GM15510 (cell line): Measurements from ENCODE around the gene C22orf31.

Source experiments
- POLR2A ChIP-seq: IDR thresholded peaks from 3 replicates; pipeline ENCODE4 v1.6.1; 2011; ENCODE audit warnings: borderline replicate concordance; ENCODE audit not compliant: insufficient read length; ENCODE audit errors: extremely low read depth

C22orf31 gene

DNA sequence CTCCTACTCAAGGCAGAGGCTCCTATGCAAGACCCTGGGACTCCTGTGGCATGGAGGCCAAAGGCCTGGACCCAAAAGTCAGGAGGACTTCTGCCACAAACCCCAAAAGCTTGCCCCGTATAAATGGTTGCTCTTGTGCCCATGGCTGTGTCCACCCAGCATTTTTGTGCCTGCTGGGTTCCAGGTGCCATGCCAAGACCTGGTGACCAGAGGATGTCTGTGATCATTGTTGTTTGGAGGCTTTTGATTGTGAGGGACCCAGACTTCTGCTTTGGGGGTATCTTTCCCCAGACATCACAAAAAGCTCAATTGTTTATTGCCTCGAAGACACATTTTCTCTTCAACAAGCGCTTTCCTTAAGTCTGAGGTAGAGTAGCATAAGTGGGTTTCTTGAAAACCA, 35.1 kb downstream of the C22orf31 start:
- no peak for TF ChIP-seq POLR2A

DNA sequence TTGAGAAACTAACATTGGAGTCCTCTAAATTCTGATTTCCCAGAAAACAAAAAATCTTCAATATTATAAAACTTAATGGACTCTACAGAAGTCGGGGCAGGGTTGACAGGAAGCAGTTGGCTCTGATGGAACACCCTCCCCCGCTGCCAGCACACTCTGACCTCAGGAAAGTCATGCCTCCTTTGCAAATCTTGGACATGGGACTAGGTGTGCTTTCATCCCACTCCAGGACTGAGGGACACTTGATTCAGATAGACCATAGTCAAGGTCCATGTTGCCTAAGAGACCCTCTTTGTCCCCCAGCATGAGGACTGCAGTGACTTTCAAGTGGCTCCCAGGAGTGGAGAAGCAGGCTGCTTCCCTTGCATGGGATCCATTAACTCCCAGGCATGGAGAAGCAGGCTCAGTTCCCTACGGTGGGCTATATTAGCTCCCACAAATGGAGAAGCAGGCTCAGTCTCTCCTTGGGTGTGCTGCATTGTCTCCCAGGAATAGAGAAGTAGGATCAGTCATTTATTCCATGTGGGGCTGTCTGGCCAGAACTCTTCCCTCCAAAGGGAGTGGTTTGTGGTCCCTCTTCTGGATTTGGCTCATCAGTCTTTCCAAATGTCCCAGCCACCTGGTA, 38.3 kb downstream of the C22orf31 start:
- TF ChIP-seq POLR2A, result no peak

DNA sequence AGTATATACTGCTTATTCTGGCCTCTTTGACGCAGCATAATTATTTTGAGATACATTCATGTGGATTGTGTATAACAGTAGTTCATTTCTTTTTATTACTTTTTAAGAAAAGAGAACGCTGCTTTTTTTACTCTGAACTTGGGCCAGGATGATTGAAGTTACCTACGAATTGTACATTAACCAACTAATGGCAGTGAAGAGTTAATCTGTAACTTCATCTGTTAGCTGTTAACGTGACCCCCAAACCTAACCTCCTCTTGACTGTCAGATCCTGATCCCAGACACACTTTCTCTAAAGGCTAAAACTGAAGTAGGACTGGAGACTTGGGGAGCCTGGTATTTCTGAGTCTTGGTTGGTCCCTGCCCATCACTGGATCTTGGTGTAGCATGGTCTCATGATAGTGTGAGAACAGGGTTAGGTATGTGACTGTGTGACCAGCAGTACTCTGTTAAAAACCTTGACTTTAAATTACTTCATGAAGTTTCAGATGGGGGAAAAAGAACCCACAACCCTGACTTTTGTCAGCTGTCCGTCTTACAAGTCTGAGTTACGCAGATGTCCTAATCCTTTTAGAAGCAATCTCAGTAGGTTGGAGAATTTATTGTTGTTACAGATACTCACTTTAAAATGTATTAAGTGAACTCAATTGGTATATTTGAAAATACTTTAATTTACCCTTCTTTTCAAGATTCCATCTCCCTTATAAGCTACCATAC, 39.4 kb downstream of the C22orf31 start:
- no peak for TF ChIP-seq POLR2A

DNA sequence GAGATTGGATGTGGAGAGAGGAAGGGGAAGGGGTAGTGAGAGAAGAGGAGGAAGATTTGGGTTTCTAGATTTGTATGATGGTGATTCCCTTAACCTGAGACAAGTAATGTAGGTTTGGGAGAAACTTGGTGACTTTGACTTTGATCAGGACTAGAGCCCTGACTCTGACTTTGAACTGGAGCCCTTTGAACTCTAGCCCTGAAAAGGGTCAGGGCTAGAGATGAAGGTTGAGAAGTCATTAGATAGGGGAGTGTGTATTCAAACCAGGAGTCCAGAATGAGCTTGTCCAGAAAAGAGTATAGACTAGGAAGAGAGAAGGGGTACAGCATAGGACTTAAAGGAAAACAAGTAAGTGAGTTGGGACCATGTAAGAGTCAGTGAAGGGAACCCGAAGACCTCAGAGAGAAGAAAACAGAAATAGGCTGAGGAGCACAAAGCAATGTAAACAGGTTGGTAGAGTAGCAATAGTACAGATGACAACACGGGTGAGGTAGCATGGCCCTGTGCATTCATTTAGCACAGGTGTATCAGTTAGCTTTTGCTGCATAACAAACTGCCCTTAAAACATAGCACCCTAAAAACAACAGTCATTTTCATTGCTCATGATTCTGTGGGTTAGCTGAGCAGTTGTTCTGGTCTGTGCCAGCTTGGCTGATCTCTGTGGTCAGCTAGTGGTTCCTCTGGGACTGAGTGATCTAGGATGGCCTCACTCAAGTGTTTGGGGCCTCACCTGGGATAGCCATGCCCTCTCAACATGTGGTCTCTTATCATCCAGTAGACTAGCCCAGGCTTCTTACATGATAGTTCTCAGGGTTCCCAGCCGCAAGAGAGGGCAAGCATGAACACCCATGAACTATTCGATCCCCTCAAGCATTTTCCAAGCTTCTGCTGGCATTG, 43.1 kb downstream of the C22orf31 start:
- no peak for TF ChIP-seq POLR2A

DNA sequence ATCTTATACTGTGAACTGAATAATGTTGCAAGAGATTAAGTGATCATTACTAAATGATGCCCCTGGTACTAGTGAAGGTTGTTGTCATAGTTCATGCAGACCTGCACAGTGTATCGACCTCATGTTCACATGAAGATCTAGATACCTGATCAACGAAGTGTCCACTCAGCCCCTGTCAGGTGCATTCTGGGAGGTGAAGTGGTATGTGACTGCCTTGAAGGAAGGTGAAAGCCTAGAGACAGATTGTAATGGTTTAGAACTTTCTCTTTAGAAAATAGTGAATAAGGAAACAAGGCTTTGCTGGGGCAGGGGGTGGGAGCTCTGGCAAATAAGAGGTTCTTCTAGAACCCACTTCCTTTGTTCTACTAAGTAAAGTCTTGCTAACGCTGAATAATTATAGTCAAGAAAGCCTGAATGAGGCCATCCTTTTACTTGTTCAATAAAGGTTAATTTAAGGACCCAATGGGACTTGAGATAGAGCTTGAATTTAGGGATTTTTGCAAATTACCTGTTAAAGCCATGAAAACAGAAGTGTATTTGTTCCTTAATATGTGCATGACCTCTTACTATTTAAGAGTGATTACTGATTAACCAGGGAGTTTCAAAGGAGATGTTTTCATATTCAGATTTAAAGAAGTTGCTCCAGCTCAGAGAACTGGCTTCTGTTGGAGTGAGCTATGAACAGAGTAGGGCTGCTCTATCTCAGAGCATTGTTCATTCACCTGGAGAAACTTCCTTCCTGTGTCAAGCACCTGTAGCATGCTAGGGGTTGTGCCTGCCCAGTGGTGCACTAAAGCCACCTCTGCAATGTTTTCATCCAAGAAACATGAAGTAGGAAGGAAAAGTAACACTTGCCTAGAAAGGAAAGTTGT, 45.3 kb downstream of the C22orf31 start:
- no peak for TF ChIP-seq POLR2A

DNA sequence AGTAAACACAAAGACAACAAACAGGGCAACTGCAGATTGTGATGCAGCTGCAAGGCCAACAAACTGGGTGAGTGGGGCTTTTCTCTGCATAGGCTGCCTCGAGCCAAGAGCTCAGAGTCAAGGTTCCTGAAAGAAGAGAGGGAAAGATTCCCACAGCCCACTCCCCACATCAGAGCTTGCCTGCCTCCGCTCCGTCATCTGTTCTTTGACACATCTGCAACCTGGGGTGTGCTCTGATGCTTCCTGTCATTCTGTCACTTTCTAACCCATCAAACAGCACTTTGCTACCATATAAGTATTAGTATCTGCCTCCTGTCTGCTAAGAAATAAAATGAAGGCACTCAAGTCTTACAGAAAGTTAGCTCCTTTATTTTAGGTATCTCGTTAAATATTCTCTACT, 46.9 kb downstream of the C22orf31 start:
- no peak for TF ChIP-seq POLR2A

DNA sequence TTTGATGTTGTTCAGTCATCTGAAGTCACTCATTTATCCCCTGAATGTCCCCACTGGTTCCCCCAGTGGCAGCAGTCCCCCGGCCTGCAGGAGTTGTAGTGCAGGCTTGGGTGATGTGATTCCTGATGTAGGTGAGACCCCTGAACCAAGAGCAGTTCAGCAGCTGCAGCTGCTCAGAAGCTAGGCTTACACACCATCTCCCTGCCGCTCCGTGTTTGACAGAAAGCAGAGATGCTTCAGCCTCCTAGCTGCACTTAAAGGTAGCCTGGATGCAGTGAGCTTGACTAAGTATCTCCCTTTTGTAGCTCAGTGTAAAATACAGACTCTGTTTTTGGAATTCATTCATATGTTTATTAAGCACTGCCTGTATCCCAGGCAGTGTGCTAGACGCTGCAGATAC, 47.3 kb downstream of the C22orf31 start:
- TF ChIP-seq POLR2A, result no peak

DNA sequence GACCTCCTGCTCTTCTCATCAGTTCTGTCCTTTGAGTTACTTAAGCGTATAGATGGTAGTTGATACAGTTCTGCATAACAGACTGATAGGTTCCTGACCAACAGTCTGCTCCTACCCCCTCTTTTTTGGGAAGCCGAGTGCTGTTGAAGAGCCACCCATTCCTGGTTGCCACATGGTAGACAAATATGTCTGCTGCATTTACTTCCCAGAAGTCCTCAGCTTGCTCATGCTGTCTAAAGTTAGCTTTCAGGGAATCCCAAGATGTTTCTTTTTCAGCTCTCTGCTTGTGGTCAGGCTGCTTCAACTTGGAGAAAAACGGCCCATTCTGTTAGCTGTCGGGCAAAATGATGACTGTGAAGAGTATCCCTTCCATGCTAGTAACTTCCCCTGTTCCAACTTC, 48.7 kb downstream of the C22orf31 start:
- no peak for TF ChIP-seq POLR2A

DNA sequence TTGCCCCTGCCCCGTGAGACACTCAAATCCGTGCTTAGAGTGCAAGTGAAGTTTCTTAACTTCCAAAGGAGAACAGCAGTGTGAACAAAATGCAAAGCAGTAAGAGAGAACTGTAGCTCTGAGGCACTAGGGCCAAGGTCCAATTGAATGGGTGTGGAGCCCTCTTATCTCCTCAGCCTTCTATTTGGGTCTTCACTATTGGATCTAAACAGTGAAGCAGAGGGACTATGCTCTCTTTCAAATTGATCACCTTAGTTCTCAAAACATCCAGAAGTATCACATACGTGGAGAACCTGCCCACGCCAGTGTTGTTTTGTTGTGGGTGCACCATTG, 49.6 kb downstream of the C22orf31 start:
- no peak for TF ChIP-seq POLR2A

DNA sequence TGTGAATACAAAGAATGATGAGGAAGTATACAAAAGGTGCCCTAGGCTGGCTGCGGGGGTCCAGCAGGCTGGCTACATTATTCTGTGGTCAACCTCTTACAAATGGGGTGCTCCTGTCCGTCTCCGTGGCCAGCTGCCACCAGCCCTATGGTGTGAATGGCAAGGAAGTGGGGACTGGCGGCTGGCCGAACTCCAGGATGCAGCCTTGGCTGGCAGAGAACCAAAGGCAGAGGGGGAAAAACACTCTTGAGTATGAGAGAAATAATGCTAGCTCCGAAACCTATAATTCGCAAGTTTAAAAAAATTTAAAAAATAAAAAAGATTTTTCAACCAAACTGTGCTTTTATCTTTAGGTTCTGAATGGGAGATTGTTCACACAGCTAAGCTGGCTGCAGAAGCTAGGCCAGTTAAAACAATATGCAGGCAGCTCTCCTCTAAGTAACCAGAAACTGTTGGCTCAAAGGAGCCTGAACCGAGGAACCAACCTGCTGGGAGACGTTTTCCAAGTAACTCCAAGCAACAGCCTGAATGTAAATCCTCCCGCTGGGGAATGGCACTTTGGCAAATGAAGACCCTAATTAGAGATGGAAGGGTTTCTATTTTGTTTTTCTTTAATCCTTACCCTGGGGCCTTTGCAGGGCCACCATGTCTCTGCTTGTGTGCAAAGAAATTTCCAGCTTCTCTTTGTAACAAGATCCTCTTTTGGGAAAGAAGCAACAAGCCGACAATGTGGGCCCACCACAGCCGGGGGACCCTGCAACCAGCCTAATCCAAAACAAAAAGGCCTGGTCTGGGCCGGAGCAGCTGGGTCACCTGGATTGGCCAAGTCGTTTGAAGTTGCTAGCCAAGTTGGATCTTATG, 50.2 kb downstream of the C22orf31 start:
- TF ChIP-seq POLR2A, result no peak

DNA sequence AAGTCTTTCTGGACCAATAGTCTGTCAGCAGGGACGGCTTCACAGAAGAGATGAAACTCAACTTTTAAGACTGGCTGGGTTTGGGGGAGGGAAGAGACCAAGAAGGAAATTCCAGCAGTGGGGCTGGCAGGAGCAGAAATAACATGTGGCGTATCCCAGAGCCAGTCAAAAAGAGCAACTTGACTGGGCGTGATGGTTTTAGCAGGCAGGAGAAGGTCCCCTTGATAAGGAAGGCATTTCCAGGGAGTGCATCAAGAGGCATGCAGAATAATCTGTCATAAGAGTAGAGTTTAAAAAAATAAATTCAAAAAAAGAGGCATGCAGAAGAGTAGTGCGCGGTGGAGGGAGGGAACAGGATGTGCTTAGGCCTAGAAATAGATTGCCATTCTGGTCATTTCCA, 52.5 kb downstream of the C22orf31 start:
- no peak for TF ChIP-seq POLR2A
